Heart left ventricle (tissue), 13 donors: ENCODE measurements around the gene LGR6.

Source experiments
- CTCF ChIP-seq, 12 donors: fragments of 200-600 bp; sonication (generic) in 4 of 12; IDR thresholded peaks; one replicate each; pipeline versions ENCODE4 v1.5.0 to v1.8.0; 2018 to 2022; ENCODE audit warnings: antibody characterized with exemption in 12 of 12, mild to moderate bottlenecking in 5 of 12
- POLR2A ChIP-seq, 2 donors: fragments of 450-650 bp; IDR thresholded peaks; one replicate each; pipeline ENCODE4 v1.6.1; 2017; ENCODE audit warnings: antibody characterized with exemption in 2 of 2, mild to moderate bottlenecking in 2 of 2, moderate library complexity in 2 of 2
- donor health status: ischemic (EF 13 %, LVEDD 7.1; RV severe dilation, severe dysfunction).
- donor health status: DM: no; HTN: yes; CAD: no.
- donor health status: DM: no; HTN: no; CAD: no.
- donor health status: ischemic (EF 25% LVEDD 6.9; RV normal size, moderate dysfunction).
- donor health status: ischemic (EF 25% LVEDD 5.7; RV mildly dilated, moderate dysfunction).
- donor health status: ischemic (EF 35%, LVEDD 5.7; RV mildly dilated, moderate dysfunction).
- donor health status: nonischemic (EF 11% LVEDD 7.7; RV severe dilation, severe dysfunction).
- donor health status: DM: yes; HTN: yes; CAD: no.
- donor health status: PGD.
- donor health status: ischemic (EF 29% LVEDD 5.4; RV normal size, mild dysfunction).
- donor health status: nonischemic (EF 23%, LVEDD 6.1; RV moderate dilation, normal function).

DNA sequence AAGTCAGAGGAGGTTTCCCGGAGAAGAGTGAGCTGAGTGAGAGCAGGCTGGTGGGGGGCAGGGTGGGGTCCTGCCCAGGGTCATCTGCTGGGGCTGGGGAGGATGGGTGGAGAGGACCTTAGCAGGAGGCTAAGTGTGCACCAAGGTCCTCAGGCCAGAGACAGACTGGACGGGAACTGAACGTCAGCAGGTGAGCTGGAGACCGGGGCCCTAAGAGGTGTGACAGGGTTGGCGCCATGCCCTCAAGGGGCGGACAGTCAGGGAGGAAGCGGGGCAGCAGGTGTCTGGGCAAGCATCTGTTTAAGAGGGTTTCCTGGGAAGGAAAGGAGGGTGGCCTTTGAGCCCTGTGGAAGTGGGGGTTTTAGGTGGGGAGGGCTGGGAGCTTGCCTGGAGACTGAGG lies 19.6 kb upstream of the LGR6 start:
- no peak for TF ChIP-seq CTCF (IDR thresholded peaks at IDR 0.05)
- TF ChIP-seq POLR2A (IDR thresholded peaks at IDR 0.05): no peak
